Measurements from ENCODE around the gene PPM1L. TPM values are rescaled to one million over a fixed set of nuclear protein-coding genes. Genes with fewer than 3 reads are reported as not detected.

PPM1L gene
- total and polyA plus RNA-seq, 2 donors (not counting 1 experiment from before 2014, with no cell fraction given) = 1.1 to 12.0 TPM

DNA sequence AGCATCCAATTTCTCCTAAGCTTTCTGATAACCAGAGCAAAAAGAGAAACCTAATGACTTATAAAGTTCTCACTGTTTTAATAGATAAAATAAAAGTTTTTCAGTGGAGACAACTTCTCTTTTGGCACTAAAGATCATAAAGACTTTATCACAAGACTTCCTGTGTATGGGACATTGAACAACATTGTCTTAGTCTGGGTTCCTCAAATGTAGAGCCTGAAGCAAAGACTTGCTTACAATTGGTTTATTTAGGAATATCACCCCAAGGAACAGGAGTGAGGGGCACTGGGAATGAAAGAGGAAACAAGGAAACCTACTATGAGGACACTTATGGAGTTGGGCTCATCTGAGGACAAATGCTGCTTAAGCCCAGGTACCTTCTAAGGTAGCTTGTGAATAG, 221.7 kb downstream of the PPM1L start:
- Histone ChIP-seq H3K9ac (ENCODE audit: low read length) (no peak overlapping the region), H3K27me3 (replicated peaks in 1 of 4; ENCODE audit: control extremely low read depth in 1 of 4, control insufficient read depth in 3 of 4, insufficient read depth in 4 of 4, low read length in 3 of 4) (no peaks in the 10 kb centered on the region), H3K27ac (ENCODE audit: low read length in 2 of 2) (no peak overlapping the region), H2AFZ (ENCODE audit: insufficient read depth, low read depth, low read length, poor library complexity, severe bottlenecking) (no peak overlapping the region), H3K9me3 (ENCODE audit: control extremely low read depth in 1 of 3, control insufficient read depth in 2 of 3, insufficient read depth in 1 of 3, low read length in 2 of 3) (no peaks in the 10 kb centered on the region), H3K4me1 (ENCODE audit: control insufficient read depth in 2 of 2, insufficient read depth in 2 of 2, low read length in 2 of 2) (peaks cover 12 to 16% of the 10 kb centered on the region in 2 donors), H3K79me2 (ENCODE audit: control insufficient read depth, insufficient read depth, low read length) (no peaks in the 10 kb centered on the region), H4K20me1 (ENCODE audit: control insufficient read depth, insufficient read depth, low read length, poor library complexity, severe bottlenecking) (no peaks in the 10 kb centered on the region), H3K36me3 (replicated peaks in 1 of 2; ENCODE audit: control extremely low read depth in 1 of 2, control insufficient read depth in 1 of 2, extremely low read depth in 1 of 2, insufficient read depth in 2 of 2, low read length in 1 of 2) (no peaks in the 10 kb centered on the region), H3K4me3 (ENCODE audit: control extremely low read depth in 1 of 5, extremely low read depth in 1 of 5, insufficient read depth in 1 of 5, low read depth in 2 of 5, low read length in 4 of 5) (no peak overlapping the region), H3K4me2 (replicated peaks; ENCODE audit: low read depth, low read length, poor library complexity, severe bottlenecking) (no peak overlapping the region)
- ATAC-seq (ENCODE audit: low read depth) (no peak), DNase-seq (no peak)
- Mint-ChIP-seq H3K9me3 (ENCODE audit: insufficient read depth) (peaks cover 2% of the 10 kb centered on the region), H3K4me1 (peaks cover 32% of the 10 kb centered on the region), H3K4me3 (no peak overlapping the region), H3K27me3 (no peaks in the 10 kb centered on the region), H3K27ac (no peak overlapping the region)
- POLR2A ChIA-PET = no interaction called here
- TF ChIP-seq EZH2 (IDR thresholded peaks at IDR 0.05; ENCODE audit: borderline replicate concordance, insufficient read depth, low read depth, low read length, poor library complexity, severe bottlenecking) = no peak
- TF ChIP-seq, protein P1, sequence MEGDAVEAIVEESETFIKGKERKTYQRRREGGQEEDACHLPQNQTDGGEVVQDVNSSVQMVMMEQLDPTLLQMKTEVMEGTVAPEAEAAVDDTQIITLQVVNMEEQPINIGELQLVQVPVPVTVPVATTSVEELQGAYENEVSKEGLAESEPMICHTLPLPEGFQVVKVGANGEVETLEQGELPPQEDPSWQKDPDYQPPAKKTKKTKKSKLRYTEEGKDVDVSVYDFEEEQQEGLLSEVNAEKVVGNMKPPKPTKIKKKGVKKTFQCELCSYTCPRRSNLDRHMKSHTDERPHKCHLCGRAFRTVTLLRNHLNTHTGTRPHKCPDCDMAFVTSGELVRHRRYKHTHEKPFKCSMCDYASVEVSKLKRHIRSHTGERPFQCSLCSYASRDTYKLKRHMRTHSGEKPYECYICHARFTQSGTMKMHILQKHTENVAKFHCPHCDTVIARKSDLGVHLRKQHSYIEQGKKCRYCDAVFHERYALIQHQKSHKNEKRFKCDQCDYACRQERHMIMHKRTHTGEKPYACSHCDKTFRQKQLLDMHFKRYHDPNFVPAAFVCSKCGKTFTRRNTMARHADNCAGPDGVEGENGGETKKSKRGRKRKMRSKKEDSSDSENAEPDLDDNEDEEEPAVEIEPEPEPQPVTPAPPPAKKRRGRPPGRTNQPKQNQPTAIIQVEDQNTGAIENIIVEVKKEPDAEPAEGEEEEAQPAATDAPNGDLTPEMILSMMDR (IDR thresholded peaks at IDR 0.05) = no peak
- CTCF ChIA-PET = no interaction called here
- intact Hi-C loops (cut with micrococcal nuclease) = no loop called here

DNA sequence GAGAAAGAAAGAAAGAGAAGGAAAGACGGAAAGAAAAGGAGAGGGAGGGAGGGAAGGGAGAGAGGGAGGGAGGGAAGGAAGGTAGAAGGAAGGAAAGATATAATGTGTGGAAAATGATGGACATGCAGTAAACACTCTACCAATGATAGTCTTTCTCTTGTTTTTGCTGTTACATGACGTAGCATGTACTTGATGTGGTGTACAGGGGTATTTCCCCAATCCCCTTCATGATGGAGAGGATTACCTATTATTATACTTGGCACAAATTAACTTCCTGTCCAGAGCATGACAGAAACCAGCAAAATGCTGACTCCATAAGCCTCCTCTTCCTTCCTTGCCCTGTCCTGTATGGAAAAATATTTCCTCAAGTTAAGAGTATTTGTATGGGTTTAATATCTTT, 224.7 kb downstream of the PPM1L start:
- no peak overlapping the region for H3K4me2 ChIP-seq (replicated peaks; ENCODE audit: low read depth, low read length, poor library complexity, severe bottlenecking)
- H3K27ac Mint-ChIP-seq = no peak overlapping the region
- POLR2A ChIA-PET = no interaction called here
- no peaks in the 10 kb centered on the region for H3K27me3 Mint-ChIP-seq
- H3K4me3 ChIP-seq (ENCODE audit: control extremely low read depth in 1 of 5, extremely low read depth in 1 of 5, insufficient read depth in 1 of 5, low read depth in 2 of 5, low read length in 4 of 5) = no peak overlapping the region
- no peak overlapping the region for H3K4me3 Mint-ChIP-seq
- H3K79me2 ChIP-seq (ENCODE audit: control insufficient read depth, insufficient read depth, low read length) = no peaks in the 10 kb centered on the region
- H3K9me3 Mint-ChIP-seq (ENCODE audit: insufficient read depth) = peaks cover 8% of the 10 kb centered on the region
- H2AFZ ChIP-seq (ENCODE audit: insufficient read depth, low read depth, low read length, poor library complexity, severe bottlenecking) = no peak overlapping the region
- intact Hi-C loops (cut with micrococcal nuclease) = no loop called here
- no peak overlapping the region for H3K27ac ChIP-seq (ENCODE audit: low read length in 2 of 2)
- H3K27me3 ChIP-seq (replicated peaks in 1 of 4; ENCODE audit: control extremely low read depth in 1 of 4, control insufficient read depth in 3 of 4, insufficient read depth in 4 of 4, low read length in 3 of 4) = no peaks in the 10 kb centered on the region
- peaks cover 0 to 3% (median 0%) of the 10 kb centered on the region in 3 donors for H3K9me3 ChIP-seq (ENCODE audit: control extremely low read depth in 1 of 3, control insufficient read depth in 2 of 3, insufficient read depth in 1 of 3, low read length in 2 of 3)
- CTCF ChIA-PET = interaction anchor here (0.6 kb wide), 1 partner anchor 37 kb away, joined by 4 read pairs; no protein-coding TSS in a partner anchor
- H4K20me1 ChIP-seq (ENCODE audit: control insufficient read depth, insufficient read depth, low read length, poor library complexity, severe bottlenecking) = no peaks in the 10 kb centered on the region
- 100% methylated on average over 1 of the region's 2 CpGs for WGBS (ENCODE audit: insufficient coverage)
- peaks cover 27% of the 10 kb centered on the region for H3K4me1 Mint-ChIP-seq
- no peak for ATAC-seq (ENCODE audit: low read depth)
- TF ChIP-seq, protein P1 (IDR thresholded peaks at IDR 0.05) = no peak
- no peak for TF ChIP-seq EZH2 (IDR thresholded peaks at IDR 0.05; ENCODE audit: borderline replicate concordance, insufficient read depth, low read depth, low read length, poor library complexity, severe bottlenecking)
- peaks cover 13 to 16% of the 10 kb centered on the region in 2 donors for H3K4me1 ChIP-seq (ENCODE audit: control insufficient read depth in 2 of 2, insufficient read depth in 2 of 2, low read length in 2 of 2)
- no peaks in the 10 kb centered on the region for H3K36me3 ChIP-seq (replicated peaks in 1 of 2; ENCODE audit: control extremely low read depth in 1 of 2, control insufficient read depth in 1 of 2, extremely low read depth in 1 of 2, insufficient read depth in 2 of 2, low read length in 1 of 2)
- no peak overlapping the region for H3K9ac ChIP-seq (ENCODE audit: low read length)
- no peak for DNase-seq

All from B cell (primary cell).